Adrenal gland (tissue), 5 donors: Measurements from ENCODE around the gene MTHFD1.

Experiments
- POLR2A ChIP-seq, 2 donors: fragments of 450-650 bp; IDR thresholded peaks; one replicate each; pipeline ENCODE4 v1.6.1; 2017; ENCODE audit warnings: antibody characterized with exemption in 2 of 2, mild to moderate bottlenecking in 2 of 2, moderate library complexity in 1 of 2
- TF ChIP-seq, protein P1 (sequence below), 6 experiments: fragments of 450-650 bp in 4 of 6; fragments of 200-600 bp in 2 of 6; sonication (generic) in 1 of 6; IDR thresholded peaks; 1 replicate in 5 of 6; 2 replicates in 1 of 6; pipeline versions ENCODE4 v1.5.1 to v1.8.0; 2016 to 2021; ENCODE audit warnings: antibody characterized with exemption in 6 of 6, mild to moderate bottlenecking in 2 of 6, moderate library complexity in 1 of 6
- donor health status: DM: no; HTN: no; CAD: no.

DNA sequence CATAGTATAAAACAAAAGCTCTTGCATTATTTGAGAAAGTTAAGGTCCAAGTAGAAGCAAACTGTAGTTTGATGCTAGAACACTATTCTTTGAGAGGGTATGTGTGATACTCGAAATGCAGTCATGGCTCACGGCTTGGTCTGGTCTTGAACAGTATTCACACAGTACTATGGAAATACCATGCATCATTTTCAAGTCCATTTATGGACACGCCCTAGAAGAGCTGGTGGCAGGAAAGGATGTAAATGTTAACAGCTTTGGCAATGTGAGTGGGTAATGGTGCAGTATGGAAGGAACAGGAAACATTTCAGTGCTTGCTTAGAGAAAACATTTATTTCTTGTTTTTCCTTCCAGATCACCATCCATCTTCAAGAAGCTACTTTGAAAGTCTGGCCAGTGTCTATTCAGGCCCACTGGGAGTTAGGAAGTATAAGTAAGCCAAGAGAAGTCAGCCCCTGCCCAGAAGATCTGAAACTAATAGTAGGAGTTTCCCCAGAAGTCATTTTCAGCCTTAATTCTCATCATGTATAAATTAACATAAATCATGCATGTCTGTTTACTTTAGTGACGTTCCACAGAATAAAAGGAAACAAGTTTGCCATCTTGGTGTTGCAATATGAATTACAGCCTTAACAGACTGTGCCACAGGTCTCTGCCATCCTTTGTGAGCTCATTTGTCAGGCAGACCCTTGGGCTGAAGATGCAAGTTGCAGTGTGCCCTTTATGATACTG, 71.4 kb downstream of the MTHFD1 start:
- TF ChIP-seq, protein P1, sequence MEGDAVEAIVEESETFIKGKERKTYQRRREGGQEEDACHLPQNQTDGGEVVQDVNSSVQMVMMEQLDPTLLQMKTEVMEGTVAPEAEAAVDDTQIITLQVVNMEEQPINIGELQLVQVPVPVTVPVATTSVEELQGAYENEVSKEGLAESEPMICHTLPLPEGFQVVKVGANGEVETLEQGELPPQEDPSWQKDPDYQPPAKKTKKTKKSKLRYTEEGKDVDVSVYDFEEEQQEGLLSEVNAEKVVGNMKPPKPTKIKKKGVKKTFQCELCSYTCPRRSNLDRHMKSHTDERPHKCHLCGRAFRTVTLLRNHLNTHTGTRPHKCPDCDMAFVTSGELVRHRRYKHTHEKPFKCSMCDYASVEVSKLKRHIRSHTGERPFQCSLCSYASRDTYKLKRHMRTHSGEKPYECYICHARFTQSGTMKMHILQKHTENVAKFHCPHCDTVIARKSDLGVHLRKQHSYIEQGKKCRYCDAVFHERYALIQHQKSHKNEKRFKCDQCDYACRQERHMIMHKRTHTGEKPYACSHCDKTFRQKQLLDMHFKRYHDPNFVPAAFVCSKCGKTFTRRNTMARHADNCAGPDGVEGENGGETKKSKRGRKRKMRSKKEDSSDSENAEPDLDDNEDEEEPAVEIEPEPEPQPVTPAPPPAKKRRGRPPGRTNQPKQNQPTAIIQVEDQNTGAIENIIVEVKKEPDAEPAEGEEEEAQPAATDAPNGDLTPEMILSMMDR (IDR thresholded peaks at IDR 0.05) = no peak
- no peak for TF ChIP-seq POLR2A (IDR thresholded peaks at IDR 0.05)
